ENCODE data around the gene BBS10. TPM values are rescaled to one million over a fixed set of nuclear protein-coding genes. Genes with fewer than 3 reads are reported as not detected.
"Not testable (repeated sequence)": the region's sequence is repeated elsewhere in the genome, so short reads cannot be mapped to it uniquely, and the experiment has no call there.

BBS10 gene
- total and polyA plus RNA-seq, 2 donors (not counting 1 experiment from before 2014, with no cell fraction given) = 1.9 to 12.9 TPM

- no peak overlapping the region for H3K4me3 ChIP-seq (ENCODE audit: control extremely low read depth in 1 of 5, extremely low read depth in 1 of 5, insufficient read depth in 1 of 5, low read depth in 2 of 5, low read length in 4 of 5)
- H3K79me2 ChIP-seq (ENCODE audit: control insufficient read depth, insufficient read depth, low read length) = no peaks in the 10 kb centered on the region
- H3K9me3 ChIP-seq (ENCODE audit: control extremely low read depth in 1 of 3, control insufficient read depth in 2 of 3, insufficient read depth in 1 of 3, low read length in 2 of 3) = peaks cover 1 to 5% (median 2%) of the 10 kb centered on the region in 3 donors
- POLR2A ChIA-PET = no interaction called here
- H4K20me1 ChIP-seq (ENCODE audit: control insufficient read depth, insufficient read depth, low read length, poor library complexity, severe bottlenecking) = no peaks in the 10 kb centered on the region
- Mint-ChIP-seq H3K27ac (no peak overlapping the region), H3K4me3 (no peak overlapping the region), H3K27me3 (no peaks in the 10 kb centered on the region), H3K9me3 (ENCODE audit: insufficient read depth) (peaks cover 4% of the 10 kb centered on the region), H3K4me1 (no peaks in the 10 kb centered on the region)
- no CpG with 5 or more reads among the region's 1 CpG for WGBS (ENCODE audit: insufficient coverage)
- no peak for ATAC-seq (ENCODE audit: low read depth)
- intact Hi-C loops (cut with micrococcal nuclease) = no loop called here
- DNase-seq = no peak
- peaks cover 19 to 52% of the 10 kb centered on the region in 2 experiments for H3K36me3 ChIP-seq (replicated peaks in 1 of 2; ENCODE audit: control extremely low read depth in 1 of 2, control insufficient read depth in 1 of 2, extremely low read depth in 1 of 2, insufficient read depth in 2 of 2, low read length in 1 of 2)
- H3K4me2 ChIP-seq (replicated peaks; ENCODE audit: low read depth, low read length, poor library complexity, severe bottlenecking) = no peak overlapping the region
- H3K27me3 ChIP-seq (replicated peaks in 1 of 4; ENCODE audit: control extremely low read depth in 1 of 4, control insufficient read depth in 3 of 4, insufficient read depth in 4 of 4, low read length in 3 of 4) = no peaks in the 10 kb centered on the region
- H3K27ac ChIP-seq (ENCODE audit: low read length in 2 of 2) = no peak overlapping the region
- no peak overlapping the region for H3K9ac ChIP-seq (ENCODE audit: low read length)
- TF ChIP-seq, protein P1, sequence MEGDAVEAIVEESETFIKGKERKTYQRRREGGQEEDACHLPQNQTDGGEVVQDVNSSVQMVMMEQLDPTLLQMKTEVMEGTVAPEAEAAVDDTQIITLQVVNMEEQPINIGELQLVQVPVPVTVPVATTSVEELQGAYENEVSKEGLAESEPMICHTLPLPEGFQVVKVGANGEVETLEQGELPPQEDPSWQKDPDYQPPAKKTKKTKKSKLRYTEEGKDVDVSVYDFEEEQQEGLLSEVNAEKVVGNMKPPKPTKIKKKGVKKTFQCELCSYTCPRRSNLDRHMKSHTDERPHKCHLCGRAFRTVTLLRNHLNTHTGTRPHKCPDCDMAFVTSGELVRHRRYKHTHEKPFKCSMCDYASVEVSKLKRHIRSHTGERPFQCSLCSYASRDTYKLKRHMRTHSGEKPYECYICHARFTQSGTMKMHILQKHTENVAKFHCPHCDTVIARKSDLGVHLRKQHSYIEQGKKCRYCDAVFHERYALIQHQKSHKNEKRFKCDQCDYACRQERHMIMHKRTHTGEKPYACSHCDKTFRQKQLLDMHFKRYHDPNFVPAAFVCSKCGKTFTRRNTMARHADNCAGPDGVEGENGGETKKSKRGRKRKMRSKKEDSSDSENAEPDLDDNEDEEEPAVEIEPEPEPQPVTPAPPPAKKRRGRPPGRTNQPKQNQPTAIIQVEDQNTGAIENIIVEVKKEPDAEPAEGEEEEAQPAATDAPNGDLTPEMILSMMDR (IDR thresholded peaks at IDR 0.05) = no peak
- no peak for TF ChIP-seq EZH2 (IDR thresholded peaks at IDR 0.05; ENCODE audit: borderline replicate concordance, insufficient read depth, low read depth, low read length, poor library complexity, severe bottlenecking)
- CTCF ChIA-PET = no interaction called here
- no peak overlapping the region for H2AFZ ChIP-seq (ENCODE audit: insufficient read depth, low read depth, low read length, poor library complexity, severe bottlenecking)
- H3K4me1 ChIP-seq (ENCODE audit: control insufficient read depth in 2 of 2, insufficient read depth in 2 of 2, low read length in 2 of 2) = no peaks in the 10 kb centered on the region
Measured at GRCh38 chr12:76366163-76366562, 17.9 kb upstream of the BBS10 start.

GRCh38 chr12:76364131-76364530 is 15.9 kb upstream of the BBS10 start:
- CTCF ChIA-PET; intact Hi-C loops (cut with micrococcal nuclease): not testable (repeated sequence)
- peaks cover 19 to 44% of the 10 kb centered on the region in 2 experiments for H3K36me3 ChIP-seq (replicated peaks in 1 of 2; ENCODE audit: control extremely low read depth in 1 of 2, control insufficient read depth in 1 of 2, extremely low read depth in 1 of 2, insufficient read depth in 2 of 2, low read length in 1 of 2)

More at GRCh38 chr12:76364131-76364530, 15.9 kb upstream of the BBS10 start:
- H3K4me1 Mint-ChIP-seq; ATAC-seq (ENCODE audit: low read depth); H3K79me2 ChIP-seq (ENCODE audit: control insufficient read depth, insufficient read depth, low read length); H3K4me3 ChIP-seq (ENCODE audit: control extremely low read depth in 1 of 5, extremely low read depth in 1 of 5, insufficient read depth in 1 of 5, low read depth in 2 of 5, low read length in 4 of 5); H3K27me3 Mint-ChIP-seq; H3K9me3 Mint-ChIP-seq (ENCODE audit: insufficient read depth); H2AFZ ChIP-seq (ENCODE audit: insufficient read depth, low read depth, low read length, poor library complexity, severe bottlenecking); H3K4me1 ChIP-seq (ENCODE audit: control insufficient read depth in 2 of 2, insufficient read depth in 2 of 2, low read length in 2 of 2); H3K9me3 ChIP-seq (ENCODE audit: control extremely low read depth in 1 of 3, control insufficient read depth in 2 of 3, insufficient read depth in 1 of 3, low read length in 2 of 3); DNase-seq; H4K20me1 ChIP-seq (ENCODE audit: control insufficient read depth, insufficient read depth, low read length, poor library complexity, severe bottlenecking); H3K9ac ChIP-seq (ENCODE audit: low read length); H3K27me3 ChIP-seq (replicated peaks in 1 of 4; ENCODE audit: control extremely low read depth in 1 of 4, control insufficient read depth in 3 of 4, insufficient read depth in 4 of 4, low read length in 3 of 4); H3K4me3 Mint-ChIP-seq; POLR2A ChIA-PET; H3K27ac Mint-ChIP-seq; H3K27ac ChIP-seq (ENCODE audit: low read length in 2 of 2); H3K4me2 ChIP-seq (replicated peaks; ENCODE audit: low read depth, low read length, poor library complexity, severe bottlenecking): not testable (repeated sequence)
- 100% methylated on average over 3 of the region's 5 CpGs for WGBS (ENCODE audit: insufficient coverage)

All from B cell (primary cell).